CD4-positive, alpha-beta T cell treated with Interleukin-4 for 4 hours (primary cell): ENCODE results near the gene RNASE7.
"Not testable (repeated sequence)": the region's sequence is repeated elsewhere in the genome, so short reads cannot be mapped to it uniquely, and the experiment has no call there.

Source experiments
- DNase-seq: peaks from one replicate; pipeline ENCODE4 v3.0.0-alpha.2; 2020

RNASE7 gene

DNA sequence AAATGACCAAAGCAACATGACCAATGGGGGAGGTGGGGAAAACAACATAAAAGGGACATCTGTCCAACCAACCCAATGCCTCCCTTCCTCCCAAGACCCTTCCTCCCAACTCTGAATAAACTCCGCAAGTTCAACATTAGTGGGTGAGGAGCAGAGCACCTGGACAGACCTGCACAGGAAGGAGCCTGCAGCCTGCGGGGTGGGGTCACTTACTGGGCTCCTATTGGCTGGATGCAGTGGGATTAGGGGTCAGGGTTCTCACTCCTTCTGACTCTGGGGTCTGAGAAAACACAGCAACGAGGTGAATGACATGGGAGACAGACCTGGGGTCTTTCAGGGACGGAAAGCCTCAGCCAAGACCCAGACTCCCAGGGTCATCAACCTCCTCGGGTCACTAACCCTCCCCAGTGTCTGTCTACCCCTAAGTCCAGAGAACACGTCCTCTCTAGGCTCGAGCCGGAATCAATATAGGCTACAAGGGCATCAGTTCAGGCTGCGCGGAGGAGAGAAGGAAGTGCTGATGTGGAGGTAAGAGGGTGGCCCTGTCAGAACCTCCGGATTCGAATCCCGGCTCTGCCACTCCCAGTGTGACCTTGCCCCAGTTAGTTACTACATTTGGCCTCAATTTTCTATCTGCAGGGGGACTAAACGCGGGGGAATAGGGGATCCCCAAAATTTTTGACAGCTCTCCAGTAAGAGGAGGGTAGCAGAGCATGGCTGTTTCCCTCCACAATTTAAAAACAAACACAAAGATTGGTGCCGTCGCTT lies 18.2 kb upstream of the RNASE7 start:
- DNase-seq, result no peak

DNA sequence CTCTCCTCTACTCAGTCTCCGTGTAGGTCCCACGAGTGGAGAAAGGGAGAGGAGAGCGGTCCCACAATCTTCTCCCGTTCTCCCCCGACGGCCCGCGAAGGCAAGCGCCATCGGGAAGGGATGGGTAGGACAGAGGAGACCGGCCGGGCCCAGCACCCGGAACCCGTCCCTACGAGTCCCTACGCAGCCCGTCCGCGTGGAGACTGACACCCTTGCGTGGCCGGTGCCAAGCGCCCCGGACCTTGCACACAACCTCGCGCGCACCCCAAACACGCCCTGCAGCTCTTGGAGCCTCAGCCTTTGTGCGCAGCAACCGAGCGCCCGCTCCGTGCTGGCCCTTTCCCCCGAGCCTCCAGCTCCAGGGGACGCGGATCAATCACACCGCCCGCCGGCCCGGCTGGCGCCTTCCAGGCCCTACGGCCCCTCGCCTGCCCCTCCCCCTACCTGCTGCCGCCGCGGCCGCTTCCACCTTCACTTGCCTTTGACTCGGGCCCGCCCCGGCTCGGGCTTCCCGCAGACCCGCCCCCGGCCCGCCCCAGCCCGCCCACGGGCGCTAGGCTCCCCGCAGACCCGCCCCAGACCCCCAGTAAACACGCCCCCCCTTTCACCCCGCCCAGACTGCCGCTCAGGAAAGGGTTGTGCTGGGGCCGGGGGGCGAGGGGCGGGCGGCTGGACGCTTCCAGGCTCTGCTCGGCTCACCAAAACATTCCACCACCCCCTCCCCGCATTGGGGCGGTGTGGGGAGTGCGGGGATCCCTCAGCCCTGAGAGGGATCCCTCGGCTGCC lies 17.4 kb upstream of the RNASE7 start, which contains the start of gene NDRG2:
Gene NDRG2, minus strand, starts transcription at position 477 of the 786 bp plus-strand sequence. CDS start 1,746 bp downstream, outside the sequence.
- DNase-seq, result peak; percentile 68

DNA sequence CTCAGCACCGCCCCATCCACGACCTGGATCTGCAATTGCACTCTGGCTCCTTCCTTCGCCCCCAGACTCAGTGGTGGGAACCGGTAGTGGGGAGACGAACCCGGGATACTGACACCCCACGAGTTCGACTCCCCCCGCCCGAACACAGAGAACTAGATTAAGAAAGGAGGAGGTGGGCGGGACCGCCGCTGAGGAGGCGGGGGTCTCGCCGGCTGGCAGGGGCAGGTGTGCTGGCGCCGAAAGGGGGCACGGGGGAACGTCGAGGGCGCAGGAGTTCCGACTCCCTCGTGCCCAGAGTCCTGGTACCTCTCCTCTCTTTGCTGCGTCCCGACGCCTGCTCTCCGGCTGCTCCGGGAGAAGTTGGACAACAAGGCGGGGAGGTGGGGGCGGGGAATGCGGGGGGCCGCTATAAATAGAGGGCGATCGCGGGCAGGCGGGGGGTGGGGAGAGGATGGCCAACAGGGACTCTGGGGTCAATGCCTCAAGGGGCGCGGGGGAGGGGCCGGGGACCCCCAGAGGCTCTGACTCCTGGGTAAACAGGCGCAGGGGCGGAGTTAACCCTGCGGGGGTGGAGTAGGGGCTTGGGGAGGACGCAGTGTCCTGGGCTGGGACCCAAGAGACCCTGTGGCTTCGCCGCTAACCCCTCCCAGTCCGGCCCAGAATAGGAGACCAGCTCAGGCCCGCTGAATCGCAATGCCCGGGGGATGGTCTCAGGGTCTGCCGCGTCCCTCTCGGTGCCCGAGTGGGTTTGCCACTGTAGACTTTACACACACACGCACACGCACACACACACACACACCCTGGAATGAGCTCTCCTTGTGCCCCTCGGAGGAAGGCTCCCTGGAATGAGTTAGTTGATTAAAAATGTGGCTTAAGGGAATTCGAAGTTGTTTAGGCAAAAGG lies 16.5 kb upstream of the RNASE7 start:
- no peak for DNase-seq

DNA sequence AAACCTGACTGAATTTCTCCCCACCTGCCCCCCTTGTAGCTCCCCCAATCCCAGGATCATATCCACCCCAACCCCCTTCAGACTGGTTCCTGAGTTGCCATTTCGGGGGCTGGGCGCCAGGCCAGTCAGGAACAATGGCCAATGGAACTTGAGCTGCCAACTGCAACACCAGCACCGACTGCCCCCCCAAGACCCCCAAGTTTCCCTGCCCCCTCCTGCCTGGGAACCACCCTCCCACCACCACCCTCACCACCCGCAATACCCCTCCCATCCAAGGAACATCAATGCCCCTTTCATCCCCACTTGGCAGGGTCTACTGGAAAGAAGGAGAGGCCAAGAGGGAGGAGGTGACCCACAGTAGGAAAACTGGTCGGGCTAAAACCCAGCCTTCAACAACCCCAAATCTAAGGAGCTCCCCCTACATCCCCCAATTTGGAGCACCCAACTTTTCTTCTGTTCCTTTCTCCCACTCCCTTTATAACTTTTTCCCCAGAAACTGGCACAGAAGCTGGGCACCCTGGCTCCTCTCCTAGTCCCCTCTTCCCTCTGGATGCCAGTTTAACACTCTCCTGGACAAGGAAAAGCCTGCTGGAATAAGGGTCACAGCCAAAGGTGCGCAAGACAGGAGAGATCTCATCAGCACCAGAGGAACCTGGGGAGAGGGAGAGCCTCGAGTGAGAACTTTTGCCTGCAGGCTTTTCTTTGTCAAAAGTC lies 15.7 kb upstream of the RNASE7 start:
- DNase-seq, result no peak

DNA sequence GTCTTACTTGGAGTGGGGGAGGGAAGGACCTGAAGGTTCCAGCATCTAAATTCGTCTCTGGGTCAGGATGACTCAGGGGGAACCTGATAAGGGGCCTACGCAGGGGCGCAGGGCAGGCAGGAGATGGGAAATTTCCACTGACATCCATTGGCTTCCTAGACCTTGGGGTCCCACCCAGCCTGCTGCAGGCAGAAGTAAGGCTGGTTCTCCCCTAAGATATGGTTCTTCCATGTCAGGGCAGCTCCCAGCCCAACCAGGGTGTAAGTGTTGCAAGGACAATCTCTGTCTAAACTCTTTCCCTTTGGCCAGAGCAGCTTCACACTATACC lies 15.2 kb upstream of the RNASE7 start:
- no peak for DNase-seq

DNA sequence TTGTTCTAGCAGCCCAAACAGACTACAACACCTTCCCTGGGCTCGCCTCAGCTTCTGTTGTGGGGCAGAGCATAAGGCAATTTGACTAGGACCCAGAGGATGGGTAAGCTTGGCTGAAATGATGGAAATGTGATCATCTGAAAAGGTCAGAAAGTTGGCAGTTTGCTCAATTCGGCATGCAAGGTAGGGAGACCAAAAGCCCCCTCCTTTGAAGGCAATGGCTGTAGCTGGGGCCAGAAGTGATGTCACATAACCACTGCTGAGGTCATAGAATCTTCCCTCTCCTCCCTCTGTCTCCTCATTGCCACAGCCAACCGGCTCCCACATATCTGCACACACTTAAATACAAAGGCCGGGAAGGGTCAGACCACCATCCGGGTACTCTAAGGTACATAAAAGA lies 12.2 kb upstream of the RNASE7 start, which contains the start of gene TPPP2:
Gene TPPP2, plus strand, starts transcription at position 301 of the 400 bp plus-strand sequence. CDS start 365 bp downstream, outside the sequence.
- DNase-seq, result no peak

DNA sequence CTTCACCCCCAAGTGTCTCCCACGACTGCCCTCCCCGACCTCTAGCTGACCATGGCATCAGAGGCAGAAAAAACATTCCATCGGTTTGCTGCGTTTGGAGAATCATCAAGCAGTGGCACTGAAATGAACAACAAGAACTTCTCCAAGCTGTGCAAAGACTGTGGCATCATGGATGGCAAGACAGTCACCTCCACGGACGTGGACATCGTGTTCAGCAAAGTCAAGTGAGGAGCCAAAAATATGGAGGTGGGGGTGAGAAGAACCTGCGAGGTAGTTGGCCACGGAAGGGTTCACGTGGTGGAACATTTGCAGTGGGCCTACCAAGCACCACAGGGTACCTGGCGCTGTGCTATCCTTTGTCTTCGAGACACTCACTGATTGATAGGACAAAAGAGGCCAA lies 11.6 kb upstream of the RNASE7 start:
- no peak for DNase-seq

DNA sequence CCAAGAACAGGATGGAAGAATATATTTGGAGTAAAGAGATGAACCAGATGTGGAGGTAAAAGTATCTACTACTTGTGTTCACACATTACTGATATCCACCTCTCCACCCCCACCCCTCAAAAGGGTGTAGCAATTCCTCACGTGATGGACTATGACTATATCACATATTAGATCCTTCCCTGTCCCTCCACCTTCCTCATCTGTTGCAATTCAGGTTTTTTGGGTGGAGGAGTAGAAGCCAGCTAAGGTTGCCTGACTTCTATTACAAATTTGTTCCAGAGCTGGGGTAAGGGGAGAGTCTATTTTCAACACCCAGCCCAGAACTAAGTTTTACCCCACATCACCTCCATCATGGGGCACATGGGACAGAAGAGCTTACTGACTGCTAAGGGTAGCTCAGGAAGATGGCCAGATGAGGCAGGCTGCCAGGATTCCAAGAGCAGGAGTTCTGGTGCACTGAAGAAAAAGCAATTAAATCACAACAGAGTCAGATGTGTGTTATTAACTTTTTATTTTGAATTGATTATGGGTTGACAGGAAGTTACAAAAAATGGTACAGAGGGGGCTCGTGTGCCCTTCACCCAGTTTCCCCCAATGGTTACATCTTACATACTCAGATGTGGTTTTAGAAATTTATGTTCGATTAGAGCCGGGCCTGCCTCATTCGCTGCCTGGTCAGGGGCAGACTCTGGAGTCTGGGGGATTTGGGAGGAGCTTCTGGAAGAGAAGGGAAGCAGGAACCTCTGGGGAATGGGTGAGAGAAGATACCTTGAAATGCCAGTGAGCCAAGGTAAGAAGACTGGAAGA lies 9.6 kb upstream of the RNASE7 start:
- DNase-seq, result no peak

DNA sequence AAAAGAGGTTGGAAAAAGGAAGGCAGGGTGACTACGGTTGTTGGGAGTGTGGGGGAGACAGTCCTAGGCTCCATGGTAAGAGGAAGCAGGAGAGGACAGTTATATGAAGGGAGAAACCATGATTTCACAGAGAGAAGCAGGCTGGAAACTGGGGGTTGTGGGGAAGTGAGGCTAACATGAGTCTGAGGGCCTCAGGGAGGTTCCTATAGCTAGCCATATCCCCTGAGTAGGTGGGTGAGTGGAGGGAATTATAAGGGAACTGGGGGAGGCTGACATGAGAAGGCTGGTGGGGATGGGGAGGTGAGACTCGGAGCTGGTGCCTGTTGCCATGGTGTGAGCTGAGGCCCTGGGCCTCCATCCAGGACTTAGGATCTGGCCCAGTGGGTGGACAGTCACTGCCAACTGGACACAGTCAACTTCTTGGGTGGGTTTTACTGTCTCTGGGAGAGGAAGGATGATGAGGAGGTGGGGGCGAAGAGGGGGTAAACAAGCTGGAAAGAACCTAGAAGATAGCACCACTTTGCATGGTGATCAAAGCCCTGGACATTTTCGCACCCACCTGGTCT lies 8.9 kb upstream of the RNASE7 start:
- DNase-seq, result no peak

DNA sequence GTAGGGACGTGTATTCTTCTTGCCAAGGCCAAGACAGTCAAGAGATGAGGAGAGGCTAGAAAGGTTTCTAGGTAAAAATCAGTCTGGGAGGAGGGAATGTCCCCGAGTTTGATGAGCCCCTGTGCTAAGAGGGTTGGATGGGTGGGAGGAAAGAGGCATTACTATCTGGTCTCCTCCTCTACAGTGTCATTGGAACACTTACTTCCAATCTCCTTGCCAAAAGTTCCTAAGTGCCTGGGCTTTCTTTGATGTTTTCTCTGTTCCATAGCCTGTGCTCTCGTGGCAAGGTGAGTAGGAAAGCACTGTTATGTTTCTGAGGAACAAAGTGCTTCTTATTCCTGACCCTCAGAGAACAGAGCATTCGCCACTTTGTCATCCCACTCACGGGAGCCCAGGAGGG lies 7.5 kb upstream of the RNASE7 start, which contains the start of gene RNASE13:
Gene RNASE13, minus strand, starts transcription at position 101 of the 400 bp plus-strand sequence. CDS start 519 bp downstream, outside the sequence.
- DNase-seq, result no peak

DNA sequence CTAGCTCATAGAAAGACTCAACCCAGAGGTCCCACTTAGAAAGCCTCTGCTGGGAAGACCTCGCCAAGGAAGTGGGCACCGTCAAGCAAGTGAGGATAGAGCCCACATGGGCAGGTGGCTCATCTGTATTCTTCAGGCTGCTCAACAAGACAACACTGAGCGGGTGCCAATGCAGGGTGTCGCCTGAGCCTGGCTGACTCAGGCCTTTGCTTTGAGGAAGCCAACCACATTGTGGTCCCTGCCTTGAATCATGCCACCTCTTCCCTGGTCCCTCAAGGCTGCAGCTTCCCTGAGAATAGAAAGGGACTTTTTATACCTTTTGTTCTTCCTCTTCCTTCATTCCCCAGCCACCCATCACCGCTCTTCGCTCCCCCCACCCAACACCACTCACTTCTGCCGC lies 5.4 kb upstream of the RNASE7 start:
- DNase-seq, result no peak

DNA sequence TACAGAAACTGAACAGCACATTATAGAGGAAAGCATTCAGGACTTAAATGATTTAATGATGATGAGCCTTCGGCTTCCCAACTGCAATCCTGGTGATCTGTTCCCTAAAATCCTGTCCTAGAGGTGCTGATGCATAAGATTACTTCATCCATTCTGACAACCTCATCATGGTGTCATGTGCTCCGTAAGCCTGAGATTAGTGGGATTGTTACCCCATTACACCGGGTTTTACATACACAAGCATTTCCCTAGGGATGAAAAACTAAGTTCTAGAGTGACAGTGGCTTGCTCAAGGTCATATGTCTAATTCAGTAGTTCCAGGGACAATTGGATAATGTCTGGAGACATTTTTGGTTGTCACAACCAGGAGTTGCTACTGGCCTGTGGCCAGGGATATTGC lies 5.0 kb upstream of the RNASE7 start:
- DNase-seq, result no peak

DNA sequence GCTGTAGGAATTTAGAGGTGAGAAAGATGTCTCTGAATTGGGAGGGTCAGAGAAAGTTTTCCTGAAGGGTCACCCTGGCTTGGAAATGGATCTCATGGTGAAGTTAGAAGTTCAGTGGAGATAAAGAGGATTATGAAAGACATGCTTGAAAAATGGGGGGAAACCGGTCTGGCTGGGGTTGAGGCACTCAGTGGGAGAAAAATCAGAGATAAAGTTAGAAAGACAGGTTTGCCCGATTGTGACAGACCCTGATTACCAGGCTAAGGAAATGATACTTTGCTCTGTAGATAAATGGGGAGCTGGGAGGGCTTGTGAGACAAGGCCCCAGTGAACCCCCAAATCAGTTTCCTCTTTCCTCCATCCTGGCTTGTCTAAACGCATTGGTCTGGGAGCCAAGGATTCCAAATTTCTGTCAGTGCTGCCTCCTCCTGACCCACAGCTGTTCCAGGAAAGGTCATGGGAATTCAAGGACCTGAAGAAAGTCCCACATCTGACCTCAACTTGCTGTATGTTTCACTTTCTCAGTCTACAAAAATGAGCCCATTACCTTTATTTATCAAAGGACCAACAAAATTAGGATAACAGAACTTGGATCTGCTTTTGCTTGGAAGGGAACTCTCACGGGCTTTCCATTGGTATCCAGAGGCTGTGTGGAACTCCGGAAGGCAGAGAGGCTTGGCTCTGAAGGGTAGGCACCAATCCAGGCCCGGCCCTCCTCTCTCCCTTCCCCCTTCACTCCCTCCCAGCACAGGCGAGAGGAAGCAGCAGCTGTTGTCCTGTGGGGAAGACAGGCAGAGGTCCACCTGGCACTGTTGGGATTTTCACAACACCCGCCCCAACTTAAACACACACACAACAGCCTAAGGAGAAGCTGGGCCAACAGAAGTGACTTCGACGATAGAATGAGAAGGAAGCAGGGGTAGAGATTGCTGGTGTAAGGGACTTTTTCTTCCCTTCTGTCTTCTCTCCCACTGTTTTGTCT lies 3.4 kb upstream of the RNASE7 start:
- DNase-seq, result no peak

DNA sequence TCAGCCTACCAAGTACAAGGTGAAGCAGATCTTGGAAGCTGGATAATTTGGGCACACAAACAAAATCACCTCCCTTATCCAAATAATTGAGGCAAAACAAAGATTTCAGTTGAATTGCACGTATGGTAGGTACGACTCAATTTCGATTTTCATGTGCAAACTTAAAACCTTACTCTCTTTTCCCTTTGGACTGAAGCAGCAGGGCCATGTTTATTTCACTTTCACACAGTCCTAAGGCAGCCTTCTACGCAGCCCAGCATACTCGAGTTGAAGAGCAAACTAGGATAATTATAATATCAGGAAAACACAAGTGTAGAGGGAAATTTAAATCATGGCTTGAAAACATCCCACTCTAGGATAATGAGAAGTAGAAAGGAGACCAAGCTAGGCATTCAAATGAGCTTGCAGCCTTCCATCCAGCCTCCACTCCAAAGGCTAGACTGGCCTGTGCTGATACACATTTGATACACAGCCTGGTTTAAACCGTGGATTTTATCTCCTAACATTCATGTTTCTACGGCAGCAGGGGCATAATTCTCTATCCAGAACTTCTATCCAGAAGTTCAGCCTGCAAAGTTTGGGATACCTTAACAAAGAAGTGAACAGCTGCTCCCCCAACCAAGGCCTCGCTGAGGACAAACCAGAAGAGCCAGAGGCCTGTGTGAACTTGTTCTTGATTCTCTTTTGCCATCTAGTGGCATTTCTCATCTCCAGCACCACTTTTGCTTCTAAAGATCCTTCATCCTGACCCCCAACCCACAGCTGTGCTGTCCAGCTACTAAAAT lies 2.4 kb upstream of the RNASE7 start:
- DNase-seq, result peak; percentile 45

DNA sequence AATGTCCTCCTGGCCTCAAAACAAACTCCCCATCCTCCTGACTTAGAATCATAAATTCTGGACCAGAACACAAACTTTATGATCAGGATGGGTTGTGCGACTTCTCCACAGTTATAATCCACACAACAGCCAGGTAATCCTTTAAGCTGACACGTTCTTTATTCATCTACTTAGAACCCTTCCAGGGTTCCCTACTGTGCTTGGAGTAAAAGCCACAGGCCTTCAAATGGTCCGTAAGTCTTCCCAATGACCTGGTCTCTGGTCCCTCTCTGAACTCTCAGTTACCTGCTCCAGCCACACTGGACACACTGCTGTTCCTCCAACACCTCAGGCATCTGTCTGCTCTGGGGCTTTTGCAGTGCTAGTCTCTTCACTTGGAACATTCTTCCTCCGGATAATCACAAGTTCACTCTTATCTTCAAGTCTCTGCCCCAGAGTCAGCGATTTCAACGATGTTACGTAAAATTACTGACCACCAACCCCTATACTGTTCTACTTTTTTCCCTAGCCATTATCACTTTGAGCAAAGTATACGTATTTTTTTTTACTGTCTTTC lies 1.7 kb upstream of the RNASE7 start:
- no peak for DNase-seq

DNA sequence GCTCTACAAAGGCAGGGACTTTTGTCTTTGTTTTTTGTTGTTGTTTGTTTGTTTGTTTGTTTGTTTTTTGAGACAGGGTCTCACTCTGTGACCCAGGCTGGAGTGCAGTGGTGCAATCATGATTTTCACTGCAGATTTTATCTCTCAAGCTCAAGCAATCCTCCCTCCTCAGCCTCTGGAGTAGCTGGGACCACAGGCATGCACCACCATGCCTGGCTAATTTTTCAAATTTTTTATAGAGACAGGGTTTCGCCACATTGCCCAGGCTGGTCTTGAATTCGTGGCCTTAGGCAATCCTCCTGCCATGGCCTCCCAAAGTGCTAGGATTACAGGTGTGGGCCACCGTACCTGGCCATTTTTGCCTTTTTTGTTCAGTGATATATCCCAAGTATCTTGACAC lies 1.2 kb upstream of the RNASE7 start:
- not testable (repeated sequence) for DNase-seq

DNA sequence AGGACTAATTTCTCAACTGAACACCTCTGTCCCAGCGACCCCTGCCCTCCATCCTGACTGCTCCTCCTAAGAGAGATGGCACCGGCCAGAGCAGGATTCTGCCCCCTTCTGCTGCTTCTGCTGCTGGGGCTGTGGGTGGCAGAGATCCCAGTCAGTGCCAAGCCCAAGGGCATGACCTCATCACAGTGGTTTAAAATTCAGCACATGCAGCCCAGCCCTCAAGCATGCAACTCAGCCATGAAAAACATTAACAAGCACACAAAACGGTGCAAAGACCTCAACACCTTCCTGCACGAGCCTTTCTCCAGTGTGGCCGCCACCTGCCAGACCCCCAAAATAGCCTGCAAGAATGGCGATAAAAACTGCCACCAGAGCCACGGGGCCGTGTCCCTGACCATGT lies 756 bp downstream of the RNASE7 start:
- DNase-seq, result no peak

DNA sequence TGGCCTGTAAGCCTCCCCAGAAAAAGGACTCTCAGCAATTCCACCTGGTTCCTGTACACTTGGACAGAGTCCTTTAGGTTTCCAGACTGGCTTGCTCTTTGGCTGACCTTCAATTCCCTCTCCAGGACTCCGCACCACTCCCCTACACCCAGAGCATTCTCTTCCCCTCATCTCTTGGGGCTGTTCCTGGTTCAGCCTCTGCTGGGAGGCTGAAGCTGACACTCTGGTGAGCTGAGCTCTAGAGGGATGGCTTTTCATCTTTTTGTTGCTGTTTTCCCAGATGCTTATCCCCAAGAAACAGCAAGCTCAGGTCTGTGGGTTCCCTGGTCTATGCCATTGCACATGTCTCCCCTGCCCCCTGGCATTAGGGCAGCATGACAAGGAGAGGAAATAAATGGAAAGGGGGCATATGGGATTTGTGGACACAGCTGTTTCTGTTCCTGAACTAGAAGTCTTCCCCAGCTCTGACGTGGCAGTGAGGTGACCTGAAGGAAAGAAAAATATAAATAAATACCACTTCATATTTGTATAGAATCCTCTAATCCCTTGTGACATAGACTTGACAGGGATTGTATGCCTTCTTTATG lies 1.3 kb downstream of the RNASE7 start:
- DNase-seq, result no peak
